ENCODE data around the gene CUX1.

GRCh38 chr7:102254521-102254920 is 437.1 kb downstream of the CUX1 start:
- no peak for TF ChIP-seq ZNF274 (IDR thresholded peaks at IDR 0.05; ENCODE audit: low read depth, low read length)
- no peak for TF ChIP-seq YY1 (IDR thresholded peaks at IDR 0.05; ENCODE audit: insufficient read depth, insufficient read length)
- no peak for TF ChIP-seq SUZ12 (IDR thresholded peaks at IDR 0.05; ENCODE audit: extremely low read depth, insufficient read depth, insufficient read length)

Data from NT2/D1 (cell line).